HEK293 (cell line): Measurements from ENCODE around the gene TMCO2.

ENCODE experiments used
- CTCF ChIP-seq: fragments of 450-650 bp; formaldehyde crosslinking; IDR thresholded peaks from 2 replicates; pipeline ENCODE4 v1.5.1; 2016; ENCODE audit warnings: missing biosample characterization, missing genetic modification characterization
- ELK4 ChIP-seq: IDR thresholded peaks from 2 replicates; pipeline ENCODE4 v1.6.1; 2011; ENCODE audit warnings: mild to moderate bottlenecking, low read depth, low read length, borderline replicate concordance
- GFI1B ChIP-seq: fragments of 450-650 bp; formaldehyde crosslinking; IDR thresholded peaks from 2 replicates; pipeline ENCODE4 v1.5.1; 2016; ENCODE audit warnings: missing biosample characterization, missing genetic modification characterization
- HIC1 ChIP-seq: fragments of 450-650 bp; formaldehyde crosslinking; IDR thresholded peaks from 2 replicates; pipeline ENCODE4 v1.5.1; 2016; ENCODE audit warnings: missing biosample characterization, missing genetic modification characterization
- HOXC10 ChIP-seq: sonication (generic); formaldehyde crosslinking; IDR thresholded peaks from 2 replicates; pipeline ENCODE4 v1.8.1; 2023; ENCODE audit warnings: mild to moderate bottlenecking, missing genetic modification reagents
- KLF17 ChIP-seq: fragments of 450-650 bp; formaldehyde crosslinking; IDR thresholded peaks from 2 replicates; pipeline ENCODE4 v1.5.1; 2016; ENCODE audit warnings: missing biosample characterization, missing genetic modification characterization
- KLF7 ChIP-seq: fragments of 450-650 bp; formaldehyde crosslinking; IDR thresholded peaks from 2 replicates; pipeline ENCODE4 v1.5.1; 2016; ENCODE audit warnings: missing biosample characterization, missing genetic modification characterization, borderline replicate concordance
- PATZ1 ChIP-seq: fragments of 450-650 bp; formaldehyde crosslinking; IDR thresholded peaks from 2 replicates; pipeline ENCODE4 v1.5.1; 2016; ENCODE audit warnings: missing biosample characterization, missing genetic modification characterization
- PBX3 ChIP-seq: sonication (generic); formaldehyde crosslinking; IDR thresholded peaks from 2 replicates; pipeline ENCODE4 v1.8.1; 2022; ENCODE audit warnings: mild to moderate bottlenecking, moderate library complexity, missing genetic modification reagents
- PRDM4 ChIP-seq: fragments of 450-650 bp; formaldehyde crosslinking; IDR thresholded peaks from 2 replicates; pipeline ENCODE4 v1.5.1; 2017; ENCODE audit warnings: missing biosample characterization, missing genetic modification characterization
- SP2 ChIP-seq: fragments of 450-650 bp; formaldehyde crosslinking; IDR thresholded peaks from 2 replicates; pipeline ENCODE4 v1.5.1; 2016; ENCODE audit warnings: missing biosample characterization, missing genetic modification characterization
- ZBTB21 ChIP-seq: fragments of 450-650 bp; formaldehyde crosslinking; IDR thresholded peaks from 2 replicates; pipeline ENCODE4 v1.5.1; 2017; ENCODE audit warnings: missing biosample characterization, missing genetic modification characterization
- ZEB2 ChIP-seq: fragments of 450-650 bp; formaldehyde crosslinking; IDR thresholded peaks from 2 replicates; pipeline ENCODE4 v1.5.1; 2016; ENCODE audit warnings: missing biosample characterization, missing genetic modification characterization
- ZFP41 ChIP-seq: fragments of 450-650 bp; formaldehyde crosslinking; IDR thresholded peaks from 2 replicates; pipeline ENCODE4 v1.5.1; 2016; ENCODE audit warnings: missing biosample characterization, missing genetic modification characterization, borderline replicate concordance
- ZNF138 ChIP-seq: fragments of 450-650 bp; formaldehyde crosslinking; IDR thresholded peaks from 2 replicates; pipeline ENCODE4 v1.5.1; 2016; ENCODE audit warnings: missing biosample characterization, missing genetic modification characterization, borderline replicate concordance
- ZNF248 ChIP-seq: fragments of 450-650 bp; formaldehyde crosslinking; IDR thresholded peaks from 2 replicates; pipeline ENCODE4 v1.5.1; 2017; ENCODE audit warnings: missing biosample characterization, missing genetic modification characterization
- ZNF341 ChIP-seq: fragments of 450-650 bp; formaldehyde crosslinking; IDR thresholded peaks from 2 replicates; pipeline ENCODE4; 2016; ENCODE audit warnings: low read depth, missing biosample characterization, missing genetic modification characterization
- ZNF394 ChIP-seq: fragments of 450-650 bp; formaldehyde crosslinking; IDR thresholded peaks from 2 replicates; pipeline ENCODE4 v1.5.1; 2016; ENCODE audit warnings: missing biosample characterization, missing genetic modification characterization, mild to moderate bottlenecking, moderate library complexity, borderline replicate concordance
- ZNF433 ChIP-seq: fragments of 450-650 bp; formaldehyde crosslinking; IDR thresholded peaks from 2 replicates; pipeline ENCODE4 v1.5.1; 2016; ENCODE audit warnings: missing biosample characterization, missing genetic modification characterization, low read depth
- ZNF473 ChIP-seq: fragments of 450-650 bp; formaldehyde crosslinking; IDR thresholded peaks from 2 replicates; pipeline ENCODE4 v1.5.1; 2017; ENCODE audit warnings: missing biosample characterization, missing genetic modification characterization
- ZNF658 ChIP-seq: fragments of 450-650 bp; formaldehyde crosslinking; IDR thresholded peaks from 2 replicates; pipeline ENCODE4; 2016; ENCODE audit warnings: missing biosample characterization, missing genetic modification characterization
- ZNF747 ChIP-seq: fragments of 450-650 bp; formaldehyde crosslinking; IDR thresholded peaks from 2 replicates; pipeline ENCODE4 v1.5.1; 2016; ENCODE audit warnings: missing biosample characterization, missing genetic modification characterization
- ZNF843 ChIP-seq: fragments of 450-650 bp; formaldehyde crosslinking; IDR thresholded peaks from 2 replicates; pipeline ENCODE4 v1.5.1; 2016; ENCODE audit warnings: missing biosample characterization, missing genetic modification characterization
- ZSCAN23 ChIP-seq: fragments of 450-650 bp; formaldehyde crosslinking; IDR thresholded peaks from 2 replicates; pipeline ENCODE4 v1.5.1; 2016; ENCODE audit warnings: missing biosample characterization, missing genetic modification characterization
- ZSCAN5A ChIP-seq: fragments of 450-650 bp; formaldehyde crosslinking; IDR thresholded peaks from 2 replicates; pipeline ENCODE4 v1.5.1; 2016; ENCODE audit warnings: missing biosample characterization, missing genetic modification characterization

The TMCO2 gene

GRCh38 chr1:40257688-40258444 is 10.1 kb downstream of the TMCO2 start, which contains the start of gene ZMPSTE24 (continued):
- peak; percentile 100 for TF ChIP-seq ZSCAN5A (tag by site-specific recombination)
- TF ChIP-seq KLF17 (tag by site-specific recombination): peak; percentile 100
- no peak for TF ChIP-seq ZNF248 (tag by site-specific recombination)
- peak; percentile 85 for TF ChIP-seq PRDM4 (tag by site-specific recombination)
- peak; percentile 100 for TF ChIP-seq KLF7 (tag by site-specific recombination)
- TF ChIP-seq ZNF843 (tag by site-specific recombination): peak; percentile 86
- peak; percentile 100 for TF ChIP-seq PATZ1
- TF ChIP-seq PBX3: 0 out of 2 replicates have a peak, but pooled peaks have one; percentile 43
- TF ChIP-seq HIC1: peak; percentile 80
- no peak for TF ChIP-seq ZNF658 (tag by site-specific recombination)
- no peak for TF ChIP-seq ZNF138 (tag by site-specific recombination)
- TF ChIP-seq ZEB2: peak; percentile 97
- TF ChIP-seq ZSCAN23: peak; percentile 96
- peak; percentile 99 for TF ChIP-seq SP2 (tag by site-specific recombination)
- peak; percentile 94 for TF ChIP-seq ZNF394 (tag by site-specific recombination)
- TF ChIP-seq ZNF433 (tag by site-specific recombination): peak; percentile 4; the same call in 1 of the 2 replicates
- peak; percentile 66; the same call in 1 of the 2 replicates for TF ChIP-seq HOXC10 (CRISPR knock-in tag)
- peak; percentile 76 for TF ChIP-seq ELK4
- no peak for TF ChIP-seq ZNF747
- TF ChIP-seq ZBTB21: peak; percentile 83
- TF ChIP-seq CTCF: peak; percentile 67
- TF ChIP-seq GFI1B (tag by site-specific recombination): peak; percentile 56; the same call in 1 of the 2 replicates
- peak; percentile 96 for TF ChIP-seq ZNF341 (tag by site-specific recombination)
- TF ChIP-seq ZNF473 (tag by site-specific recombination): no peak
- 0 out of 2 replicates have a peak, but pooled peaks have one; percentile 88 for TF ChIP-seq ZFP41 (tag by site-specific recombination)
